ENCODE data around the gene H2BK1.
A peak's percentile ranks its signal among the peaks of the same experiment; 100 is the strongest.

The H2BK1 gene

DNA sequence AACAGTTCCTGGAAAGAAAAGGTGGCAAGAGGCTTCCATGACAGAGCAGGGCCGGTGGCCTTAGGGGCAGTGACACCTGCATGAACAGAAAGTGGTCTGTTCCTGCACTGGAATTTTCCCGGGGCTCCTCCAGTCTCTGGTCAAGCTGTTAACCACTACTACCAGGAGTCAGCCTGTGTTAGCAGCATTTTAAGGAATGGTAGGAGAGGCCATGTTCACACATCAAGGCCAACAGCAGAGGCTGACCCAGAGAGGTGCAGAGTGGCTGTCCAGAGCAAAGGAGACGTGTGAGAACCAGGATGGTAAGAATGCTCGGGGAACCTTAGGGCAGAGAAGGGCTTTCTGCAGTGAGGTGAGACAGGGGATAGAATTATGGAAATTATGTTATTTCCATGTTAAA, 8.5 kb downstream of the H2BK1 start:
- DNase-seq, result no peak

DNA sequence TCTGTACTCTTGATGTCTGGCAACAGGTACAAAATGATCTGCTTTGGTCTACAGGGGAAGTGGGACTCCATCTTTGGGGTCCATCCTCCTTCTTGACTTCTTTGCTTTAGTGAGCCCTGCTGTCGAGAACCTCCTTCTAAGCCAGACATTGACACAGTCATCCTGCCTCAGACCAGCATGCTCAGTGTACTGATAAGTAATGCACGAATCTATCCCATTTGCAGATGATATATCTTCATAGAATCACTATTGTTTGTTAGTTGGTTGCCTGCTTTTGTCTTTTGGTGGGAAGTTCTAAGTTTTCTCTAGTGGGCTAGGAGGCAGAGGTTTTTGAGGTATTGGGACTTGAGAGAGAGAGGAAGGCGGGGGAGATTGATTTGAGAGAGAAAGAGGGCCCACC, 8.9 kb downstream of the H2BK1 start:
- DNase-seq, result no peak

- peak; percentile 58 for DNase-seq
These were observed 11.1 kb downstream of the H2BK1 start for GRCh38 chr7:151198945-151199848.

- DNase-seq, result no peak
These were observed 12.4 kb downstream of the H2BK1 start for GRCh38 chr7:151197932-151198331.

DNA sequence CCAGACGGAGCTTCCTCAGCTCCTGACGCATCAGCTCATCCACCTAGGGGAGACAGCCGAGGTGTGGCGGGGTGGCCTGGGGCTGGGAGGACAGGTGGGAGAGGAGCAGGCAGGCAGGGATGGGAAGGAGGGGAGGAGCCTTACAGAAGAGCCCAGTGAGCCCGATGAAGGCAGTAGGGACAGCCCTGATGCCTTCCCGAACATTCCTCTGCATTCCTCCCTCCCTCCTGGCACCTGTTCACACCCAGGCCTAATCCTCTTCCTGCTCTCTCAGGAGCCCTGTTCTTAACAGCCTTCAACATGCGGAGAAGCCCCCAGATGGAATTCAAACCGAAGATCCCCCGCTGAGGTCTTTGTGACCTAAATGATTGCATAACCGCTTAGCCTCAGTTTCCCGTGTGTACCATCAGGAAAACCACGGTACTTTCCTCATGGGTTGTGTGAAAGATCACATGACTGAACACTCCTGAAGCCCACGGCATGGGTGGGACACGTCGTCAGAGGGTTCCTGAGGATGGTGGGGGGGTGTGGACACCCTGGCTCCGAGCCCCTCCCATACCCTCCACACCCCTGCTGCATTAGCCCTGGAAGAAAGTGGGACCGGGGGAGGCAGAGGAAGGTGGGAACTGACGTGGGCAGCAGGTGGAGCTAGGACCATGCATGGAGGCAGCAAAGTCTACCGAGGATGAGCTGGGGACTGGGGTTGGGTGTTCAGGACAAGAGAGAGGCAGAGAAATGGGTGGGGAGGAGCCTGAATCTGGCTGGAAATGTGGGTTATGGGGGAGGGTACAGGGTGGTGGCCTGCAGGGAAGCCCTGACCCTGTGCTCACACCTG, 14.5 kb downstream of the H2BK1 start:
- DNase-seq, result no peak

- no peak for DNase-seq
These were observed 16.1 kb downstream of the H2BK1 start for GRCh38 chr7:151194188-151194587.

- DNase-seq, result no peak
These were observed 16.9 kb downstream of the H2BK1 start for GRCh38 chr7:151193203-151193978.

- no peak for DNase-seq
These were observed 18.2 kb downstream of the H2BK1 start for GRCh38 chr7:151192002-151192539.

DNA sequence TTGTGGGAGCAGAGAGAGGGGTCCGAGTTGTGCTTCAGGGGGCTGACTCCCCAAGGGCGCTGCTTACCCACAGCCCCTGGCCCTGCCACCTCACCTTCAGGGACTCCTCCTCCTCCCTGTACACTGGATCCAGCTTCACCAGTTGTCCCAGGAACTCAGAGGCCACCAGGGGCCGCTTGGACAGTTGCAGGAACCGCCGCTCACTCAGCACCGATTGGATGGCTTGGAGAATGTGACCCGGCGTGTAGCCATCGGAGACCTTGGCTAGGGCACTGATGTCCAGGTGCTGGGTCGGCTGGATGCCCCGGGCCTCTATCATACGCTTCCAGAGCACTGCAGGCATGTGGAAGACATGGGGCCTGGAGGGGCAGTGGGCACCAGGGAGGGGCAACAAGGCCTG, 18.7 kb downstream of the H2BK1 start:
- no peak for DNase-seq

DNA sequence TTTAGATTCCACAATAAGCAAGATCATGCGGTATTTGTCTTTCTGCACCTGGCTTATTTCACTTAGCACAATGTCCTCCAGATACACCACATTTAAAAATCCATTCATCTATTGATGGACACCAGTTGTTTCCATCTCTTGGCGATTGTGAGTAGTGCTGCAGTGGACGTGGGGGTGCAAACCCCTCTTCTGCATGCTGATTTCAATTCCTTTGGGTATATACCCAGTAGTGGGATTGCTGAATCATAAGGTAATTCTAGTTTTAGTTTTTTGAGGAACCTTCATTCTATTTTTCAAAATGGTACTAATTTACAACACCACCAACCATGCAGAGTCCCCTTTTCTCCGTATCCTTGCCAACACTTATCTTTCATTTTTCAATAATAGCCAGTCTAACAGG, 21.2 kb downstream of the H2BK1 start:
- DNase-seq, result no peak

GRCh38 chr7:151188252-151188542, 22.1 kb downstream of the H2BK1 start:
- DNase-seq, result no peak

DNA sequence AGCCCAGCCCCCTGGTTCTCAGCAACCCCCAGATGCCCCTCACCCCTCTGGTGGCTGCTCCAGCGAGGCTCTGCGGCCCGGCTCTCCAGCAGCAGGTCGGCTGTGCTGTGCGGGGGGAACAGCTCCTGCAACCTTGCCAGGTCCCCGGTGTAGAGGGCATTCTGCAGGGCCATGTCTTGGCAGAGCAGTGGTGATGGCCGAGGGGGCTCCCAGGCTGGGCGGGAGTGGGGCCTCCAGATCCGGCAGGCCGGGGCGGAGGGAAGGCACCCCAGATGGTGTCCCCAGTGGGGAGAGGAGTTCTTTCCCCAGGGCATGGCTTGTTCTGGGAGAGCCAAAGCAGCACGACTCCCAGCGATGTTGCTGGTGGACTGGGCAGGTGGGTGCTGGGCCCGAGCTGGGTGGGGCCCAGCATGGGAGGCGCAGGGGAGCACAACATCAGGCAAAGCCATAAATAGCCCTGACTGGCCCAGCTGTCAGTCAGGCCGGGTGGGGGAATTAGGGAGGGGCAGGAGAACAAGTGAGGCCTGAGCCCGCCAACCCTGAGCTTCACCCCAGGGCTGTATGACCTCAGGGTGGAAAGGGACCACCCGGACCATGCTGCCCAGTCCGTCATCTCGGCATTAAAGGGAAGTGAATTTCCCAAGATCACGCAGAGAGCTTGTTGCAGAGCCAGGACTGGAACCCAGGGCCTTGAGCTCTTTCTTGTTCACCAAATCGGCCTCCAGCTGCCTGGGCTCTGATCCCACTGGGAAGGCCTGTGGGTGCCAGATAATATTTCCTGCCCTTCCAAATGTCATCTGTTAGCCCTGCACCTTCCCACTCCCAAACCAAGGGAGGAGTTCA, 22.7 kb downstream of the H2BK1 start:
- no peak for DNase-seq

DNA sequence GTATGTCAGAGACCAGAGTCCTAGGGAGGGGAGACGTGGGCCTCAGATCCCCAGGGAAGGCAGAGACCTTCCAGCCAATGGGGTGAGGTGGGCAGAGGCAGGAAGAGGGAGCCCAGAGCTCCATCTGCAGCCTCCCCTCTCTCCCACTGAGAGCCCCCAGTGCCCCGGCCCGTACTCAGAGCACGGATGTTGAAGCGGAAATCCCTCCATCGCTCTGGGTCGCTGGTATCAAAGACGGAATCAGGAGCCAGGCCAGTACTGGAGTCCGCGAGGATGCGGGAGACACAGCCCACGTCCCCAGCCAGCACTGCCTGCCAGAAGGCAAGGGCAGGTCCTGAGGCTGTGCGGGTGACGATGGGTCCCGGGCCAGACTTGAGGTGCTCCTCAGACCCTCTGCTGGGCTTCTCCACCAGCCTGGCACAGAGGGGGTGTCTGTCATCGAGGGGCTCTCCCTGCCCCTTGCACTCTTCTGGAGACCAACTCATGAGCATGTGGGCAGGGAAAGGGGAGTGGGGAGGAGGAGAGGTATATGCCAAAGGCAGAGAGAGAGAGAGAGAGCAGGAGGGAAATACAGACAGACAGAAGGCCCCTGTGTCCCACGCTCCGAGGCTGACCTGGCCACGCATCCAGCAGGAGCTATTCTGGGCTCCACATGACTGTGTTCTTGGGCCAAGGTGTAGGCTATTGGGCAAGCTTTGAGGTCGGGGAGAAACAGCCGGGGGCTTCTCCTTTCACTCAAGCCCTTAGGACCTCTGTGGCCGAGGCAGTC, 23.5 kb downstream of the H2BK1 start, which contains the start of gene ASB10:
Gene ASB10 (minus strand): TSS at position 611 of the 769 bp plus-strand sequence. CDS start 120 bp downstream, at position 491.
- DNase-seq, result no peak

DNA sequence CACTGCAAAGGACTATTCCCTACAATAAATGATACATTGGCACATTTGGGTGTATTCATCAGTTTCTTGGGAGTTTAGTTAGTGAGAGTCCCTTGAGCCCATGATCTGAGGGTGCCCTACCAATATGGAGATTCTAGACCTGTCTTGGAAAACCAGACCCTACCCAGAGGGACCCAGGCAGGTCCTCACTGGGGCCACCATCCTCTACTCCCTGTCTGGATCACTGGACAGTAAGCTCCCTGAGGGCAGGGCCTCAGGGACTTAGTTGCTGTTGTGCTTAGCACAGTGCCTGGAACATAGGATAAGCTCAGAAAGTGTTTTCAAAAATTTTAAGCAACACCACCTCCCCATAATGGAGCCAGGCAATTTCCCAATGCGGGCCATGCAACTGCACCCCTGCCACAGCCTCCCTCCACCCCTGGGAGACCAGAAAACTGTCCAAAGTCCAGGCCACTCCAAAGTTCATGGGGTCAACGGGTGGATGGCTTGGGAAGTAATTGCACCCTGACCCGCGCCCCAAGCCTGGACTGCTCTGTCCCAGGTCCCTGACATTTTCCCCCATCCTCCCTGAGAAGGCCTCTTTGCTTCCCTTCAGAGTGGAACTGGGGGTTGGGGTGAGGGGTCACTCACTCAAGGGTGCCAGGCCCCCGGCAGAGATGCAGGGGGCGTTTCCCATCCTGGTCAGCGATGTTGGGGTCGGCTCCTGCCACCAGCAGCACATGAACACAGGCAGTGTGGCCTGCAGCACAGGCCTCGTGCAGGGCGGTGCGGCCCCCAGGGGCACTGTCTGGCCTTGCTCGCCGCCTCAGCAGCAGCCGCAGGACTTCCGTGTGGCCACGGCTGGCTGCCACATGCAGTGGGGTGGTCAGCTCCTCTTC, 24.3 kb downstream of the H2BK1 start:
- DNase-seq, result no peak

- no peak for DNase-seq
These were observed 29.3 kb downstream of the H2BK1 start for GRCh38 chr7:151181011-151181431.

- DNase-seq, result no peak
These were observed 30.3 kb downstream of the H2BK1 start for GRCh38 chr7:151179946-151180345.

DNA sequence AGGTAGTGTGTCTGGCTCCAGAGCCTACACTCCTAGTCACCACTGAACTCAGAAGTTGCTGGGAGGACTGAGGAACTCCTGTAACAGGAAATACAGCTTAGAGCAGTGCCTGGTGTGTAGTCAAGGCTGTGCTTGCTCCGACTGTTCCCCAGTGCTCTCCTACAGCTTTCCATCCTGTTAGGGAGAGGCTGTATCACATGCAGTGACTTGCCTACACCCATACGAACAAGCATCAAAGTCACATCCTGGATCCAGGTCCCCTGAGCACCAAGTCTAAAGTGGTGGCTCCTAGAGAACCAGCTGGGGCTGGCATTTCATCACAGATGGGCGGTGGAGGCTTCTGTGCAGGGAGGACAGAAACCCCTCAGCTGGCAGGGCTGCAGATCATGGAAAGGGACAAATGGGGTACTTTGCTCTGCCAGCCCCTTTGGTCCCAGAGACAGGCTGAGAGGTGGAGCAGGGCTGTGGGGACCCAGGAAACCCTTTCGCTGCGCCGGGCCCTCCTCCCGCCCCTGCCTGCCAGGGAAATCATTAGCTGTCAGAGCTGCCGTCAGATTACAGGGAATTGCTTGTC, 30.9 kb downstream of the H2BK1 start:
- no peak for DNase-seq

DNA sequence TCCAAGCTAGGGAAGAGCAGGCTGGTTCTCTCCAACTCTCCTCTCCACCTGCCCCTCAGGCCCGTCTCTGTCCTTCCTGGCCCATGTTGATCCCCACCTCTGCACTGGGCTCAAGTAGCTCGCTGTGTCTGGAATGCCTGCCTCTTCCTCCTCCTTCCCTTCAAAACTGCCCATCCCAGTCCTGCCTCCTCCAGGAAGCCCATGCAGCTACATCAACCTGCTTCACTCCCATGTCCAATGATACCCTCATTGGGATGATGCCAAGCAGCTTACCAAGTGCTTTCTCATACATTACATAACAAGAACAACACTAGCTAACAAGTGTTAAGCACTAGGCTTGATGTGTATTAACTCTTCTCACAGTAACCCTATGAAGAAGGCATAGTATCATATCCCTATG, 31.5 kb downstream of the H2BK1 start:
- no peak for DNase-seq

DNA sequence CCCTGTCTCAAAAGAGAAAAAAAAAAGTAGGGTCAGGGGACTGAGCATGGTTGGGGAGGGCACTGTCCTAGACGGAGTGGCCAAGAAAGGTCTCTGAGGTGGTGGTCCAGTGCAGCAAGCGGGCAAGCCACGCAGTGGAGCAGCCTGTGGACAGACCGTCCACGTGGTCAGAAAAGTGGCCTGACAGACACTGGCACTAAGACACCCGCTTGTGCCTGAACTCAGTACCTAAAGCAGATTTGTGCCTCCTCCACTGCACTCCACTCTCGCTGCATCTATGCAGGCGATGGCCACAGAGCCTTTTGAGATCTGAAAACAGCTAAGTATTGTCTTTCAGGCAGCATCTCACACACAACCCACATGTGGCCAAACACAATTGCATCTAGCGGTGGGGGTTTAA, 32.1 kb downstream of the H2BK1 start:
- DNase-seq, result no peak

Data from right kidney (tissue), 1 donor.